ENCODE results near the gene RBM18. TPM values are rescaled to one million over a fixed set of nuclear protein-coding genes. Genes with fewer than 3 reads are reported as not detected.

RBM18 gene
- total RNA-seq, 4 donors from 2014 or later = 10.2 to 15.8 (median 11.9) TPM

GRCh38 chr9:122234022-122234748 lies 30.5 kb downstream of the RBM18 start:
- WGBS = 91% methylated on average over 7 of the region's 7 CpGs
- Histone ChIP-seq H3K4me3 (no peak overlapping the region), H3K4me1 (no peaks in the 10 kb centered on the region), H3K27me3 (peaks cover 22% of the 10 kb centered on the region), H3K36me3 (peaks cover 6% of the 10 kb centered on the region), H3K9me3 (no peaks in the 10 kb centered on the region), H3K27ac (no peak overlapping the region)
- TF ChIP-seq POLR2A (IDR thresholded peaks at IDR 0.05) (no peak), CTCF (IDR thresholded peaks at IDR 0.05) (no peak), EP300 (IDR thresholded peaks at IDR 0.05) (no peak), POLR2AphosphoS5 (IDR thresholded peaks at IDR 0.05) (no peak)
- no peak for DNase-seq (ENCODE audit: low spot score in 2 of 2)

- no peak overlapping the region for H3K27ac ChIP-seq
- WGBS = 76% methylated on average over 6 of the region's 6 CpGs
- peaks cover 36% of the 10 kb centered on the region for H3K27me3 ChIP-seq
- no peak overlapping the region for H3K4me3 ChIP-seq
- H3K36me3 ChIP-seq = no peaks in the 10 kb centered on the region
- H3K9me3 ChIP-seq = no peaks in the 10 kb centered on the region
- peaks cover 13% of the 10 kb centered on the region for H3K4me1 ChIP-seq
- DNase-seq (ENCODE audit: low spot score in 2 of 2) = no peak
- TF ChIP-seq POLR2AphosphoS5 (IDR thresholded peaks at IDR 0.05) (no peak), POLR2A (IDR thresholded peaks at IDR 0.05) (no peak), CTCF (IDR thresholded peaks at IDR 0.05) (no peak), EP300 (IDR thresholded peaks at IDR 0.05) (no peak)
Observed at GRCh38 chr9:122232796-122233306, 31.8 kb downstream of the RBM18 start.

- Histone ChIP-seq H3K9me3 (no peaks in the 10 kb centered on the region), H3K4me3 (no peak overlapping the region), H3K4me1 (peaks cover 34% of the 10 kb centered on the region), H3K27ac (no peak overlapping the region), H3K36me3 (no peaks in the 10 kb centered on the region), H3K27me3 (peaks cover 70% of the 10 kb centered on the region)
- no peak for DNase-seq (ENCODE audit: low spot score in 2 of 2)
- TF ChIP-seq POLR2A (IDR thresholded peaks at IDR 0.05) = no peak
- TF ChIP-seq CTCF (IDR thresholded peaks at IDR 0.05) = no peak
- TF ChIP-seq POLR2AphosphoS5 (IDR thresholded peaks at IDR 0.05) = no peak
- TF ChIP-seq EP300 (IDR thresholded peaks at IDR 0.05) = no peak
- 46% methylated on average over 4 of the region's 4 CpGs for WGBS
Observed at GRCh38 chr9:122229485-122229837, 35.2 kb downstream of the RBM18 start.

GRCh38 chr9:122228568-122229484 lies 35.8 kb downstream of the RBM18 start, which contains the start of gene LHX6:
TSS of gene LHX6 (minus strand) at chr9:122228957. CDS start at chr9:122228740, 217 bp downstream.
- Histone ChIP-seq H3K36me3 (no peaks in the 10 kb centered on the region), H3K27me3 (peaks cover 76% of the 10 kb centered on the region), H3K4me3 (peak within 1 kb of the TSS; percentile 53), H3K4me1 (peaks cover 34% of the 10 kb centered on the region), H3K9me3 (no peaks in the 10 kb centered on the region), H3K27ac (no peak within 1 kb of the TSS)
- no peak for DNase-seq (ENCODE audit: low spot score in 2 of 2)
- TF ChIP-seq POLR2A (IDR thresholded peaks at IDR 0.05) (no peak), EP300 (IDR thresholded peaks at IDR 0.05) (no peak), POLR2AphosphoS5 (IDR thresholded peaks at IDR 0.05) (no peak), CTCF (IDR thresholded peaks at IDR 0.05) (no peak)
- WGBS = 6% methylated on average over 38 of the region's 70 CpGs

GRCh38 chr9:122228191-122228567 lies 36.5 kb downstream of the RBM18 start:
- Histone ChIP-seq H3K27ac (no peak overlapping the region), H3K4me1 (peaks cover 35% of the 10 kb centered on the region), H3K36me3 (no peaks in the 10 kb centered on the region), H3K27me3 (peaks cover 82% of the 10 kb centered on the region), H3K4me3 (peak overlapping the region; percentile 53), H3K9me3 (no peaks in the 10 kb centered on the region)
- TF ChIP-seq CTCF (IDR thresholded peaks at IDR 0.05) (no peak), POLR2A (IDR thresholded peaks at IDR 0.05) (no peak), EP300 (IDR thresholded peaks at IDR 0.05) (no peak), POLR2AphosphoS5 (IDR thresholded peaks at IDR 0.05) (no peak)
- WGBS = 0% methylated on average over 38 of the region's 38 CpGs
- DNase-seq (ENCODE audit: low spot score in 2 of 2) = no peak
